Naive thymus-derived CD4-positive, alpha-beta T cell (primary cell): ENCODE measurements around the gene CARD14. TPM values are rescaled to one million over a fixed set of nuclear protein-coding genes. Genes with fewer than 3 reads are reported as not detected.

ENCODE experiments used
- ATAC-seq: fragments of 150-1000 bp; cut with Tn5 transposase; 2 replicates; pipeline ENCODE4 v1.10.0; 2021; ENCODE audit warnings: mild to moderate bottlenecking, moderate library complexity
- CTCF ChIA-PET: fragments of 350-600 bp; sonication (Branson Sonifier 250); formaldehyde crosslinking; loops from one replicate; lab custom pipeline; 2021; ENCODE audit warnings: antibody characterized with exemption; lab: Charles Lee
- POLR2A ChIA-PET: fragments of 350-600 bp; sonication (Branson Sonifier 250); formaldehyde crosslinking; loops from one replicate; lab custom pipeline; 2021; ENCODE audit warnings: antibody characterized with exemption, inconsistent platforms; lab: Charles Lee
- DNase-seq, 9 donors: peaks; one replicate each; pipeline versions ENCODE4 v3.0.0 to v3.0.0-alpha.2; 2020 to 2022; ENCODE audit warnings: mixed read lengths in 1 of 9
- H3K27ac ChIP-seq: one replicate; pipeline ENCODE4 v1.7.0; 2013; ENCODE audit warnings: mild to moderate bottlenecking, low read depth, low read length, moderate library complexity
- H3K27me3 ChIP-seq, 2 donors: one replicate each; pipeline ENCODE4 v1.7.0; 2013; ENCODE audit warnings: low read length in 2 of 2, mild to moderate bottlenecking in 2 of 2, moderate library complexity in 2 of 2; ENCODE audit not compliant: control insufficient read depth in 2 of 2, insufficient read depth in 2 of 2
- H3K36me3 ChIP-seq, 3 experiments: 1 replicate in 2 of 3; 2 replicates in 1 of 3; pipeline ENCODE4 v1.7.0; 2013; ENCODE audit warnings: low read length in 3 of 3, mild to moderate bottlenecking in 3 of 3, moderate library complexity in 1 of 3; ENCODE audit not compliant: insufficient read depth in 3 of 3, control insufficient read depth in 2 of 3
- H3K4me1 ChIP-seq, 2 donors: one replicate each; pipeline ENCODE4 v1.7.0; 2013; ENCODE audit warnings: low read length in 2 of 2, mild to moderate bottlenecking in 2 of 2, moderate library complexity in 1 of 2; ENCODE audit not compliant: control insufficient read depth in 2 of 2, insufficient read depth in 2 of 2
- H3K4me3 ChIP-seq: 2 replicates; pipeline ENCODE4 v1.7.0; 2013; ENCODE audit warnings: mild to moderate bottlenecking, low read length
- H3K9me3 ChIP-seq, 3 experiments: 1 replicate in 2 of 3; 2 replicates in 1 of 3; pipeline ENCODE4 v1.7.0; 2013; ENCODE audit warnings: low read length in 3 of 3; ENCODE audit not compliant: control insufficient read depth in 2 of 3
- H3K27ac Mint-ChIP-seq, 9 donors: one replicate each; pipeline ENCODE4 v1.8.0; 2020 to 2022; ENCODE audit warnings: mixed read lengths in 9 of 9, mild to moderate bottlenecking in 8 of 9, moderate library complexity in 5 of 9, inconsistent platforms in 2 of 9
- H3K27me3 Mint-ChIP-seq, 5 donors: one replicate each; pipeline ENCODE4 v1.8.0; 2021 to 2022; ENCODE audit warnings: mixed read lengths in 5 of 5, mild to moderate bottlenecking in 1 of 5
- H3K36me3 Mint-ChIP-seq, 5 donors: one replicate each; pipeline ENCODE4 v1.8.0; 2020 to 2022; ENCODE audit warnings: mixed read lengths in 5 of 5, mild to moderate bottlenecking in 3 of 5, inconsistent platforms in 1 of 5
- H3K4me1 Mint-ChIP-seq, 7 donors: one replicate each; pipeline ENCODE4 v1.8.0; 2020 to 2022; ENCODE audit warnings: mixed read lengths in 7 of 7, mild to moderate bottlenecking in 3 of 7, inconsistent platforms in 1 of 7
- H3K4me3 Mint-ChIP-seq, 10 donors: one replicate each; pipeline ENCODE4 v1.8.0; 2020 to 2022; ENCODE audit warnings: mild to moderate bottlenecking in 10 of 10, mixed read lengths in 10 of 10, moderate library complexity in 6 of 10, inconsistent platforms in 2 of 10
- H3K9me3 Mint-ChIP-seq, 11 donors: one replicate each; pipeline ENCODE4 v1.8.0; 2020 to 2022; ENCODE audit warnings: mixed read lengths in 11 of 11, mild to moderate bottlenecking in 4 of 11, inconsistent platforms in 1 of 11, moderate library complexity in 1 of 11
- intact Hi-C, 2 donors: fragments of 100-400 bp; cut with micrococcal nuclease; formaldehyde crosslinking; loops; one replicate each; pipeline ENCODE4 v1.15.1; 2023
- polyA plus RNA-seq, 2 donors: library from polyadenylated mRNA; unstranded; fragments of 300-500 nt; fragmentation: Illumina TruSeq; gene quantifications; one replicate each; pipeline ENCODE4 v1.2.3, GENCODE V29; 2021
- total RNA-seq, 6 experiments: library from RNA in 5 of 6; stranded (reverse) in 5 of 6; gene quantifications; 1 replicate in 5 of 6; 2 replicates in 1 of 6; pipeline ENCODE4 v1.2.3 and lab custom pipeline; 2021 to 2026

Gene CARD14
- total and polyA plus RNA-seq, 7 experiments from 2014 or later: 0.24 to 0.57 (median 0.30) TPM; not detected in 4

- H3K4me3 ChIP-seq: no peak overlapping the region
- H3K27ac Mint-ChIP-seq: no peak overlapping the region
- H3K4me3 Mint-ChIP-seq: no peak overlapping the region
- ChIA-PET CTCF (no interaction called here), POLR2A (interaction anchor here (0.5 kb wide), 1 partner anchor 980 kb away, joined by 3 read pairs; no protein-coding TSS in a partner anchor)
- H3K36me3 Mint-ChIP-seq: peaks cover 14 to 62% (median 33%) of the 10 kb centered on the region in 5 donors
- peaks cover 0 to 3% of the 10 kb centered on the region in 2 donors for H3K4me1 ChIP-seq
- intact Hi-C loops: no loop called here
- peaks cover 57 to 99% (median 65%) of the 10 kb centered on the region in 3 experiments for H3K36me3 ChIP-seq
- H3K27me3 ChIP-seq: no peaks in the 10 kb centered on the region
- H3K9me3 Mint-ChIP-seq: no peaks in the 10 kb centered on the region
- H3K9me3 ChIP-seq: no peaks in the 10 kb centered on the region
- H3K27me3 Mint-ChIP-seq: no peaks in the 10 kb centered on the region
- peaks cover 0 to 12% (median 0%) of the 10 kb centered on the region in 7 donors for H3K4me1 Mint-ChIP-seq
- no peak overlapping the region for H3K27ac ChIP-seq
- DNase-seq: no peak
- no peak for ATAC-seq
Measured at GRCh38 chr17:80138856-80139426, 30.9 kb upstream of the CARD14 start.

GRCh38 chr17:80141463-80142165 is 28.2 kb upstream of the CARD14 start:
- Mint-ChIP-seq H3K27ac (peak overlapping the region in 2 of 9 donors; percentile 23 to 59), H3K36me3 (peaks cover 14 to 46% (median 34%) of the 10 kb centered on the region in 5 donors), H3K4me3 (no peak overlapping the region), H3K9me3 (no peaks in the 10 kb centered on the region), H3K27me3 (no peaks in the 10 kb centered on the region), H3K4me1 (peaks cover 10 to 31% (median 21%) of the 10 kb centered on the region in 7 donors)
- peaks cover 14 to 18% of the 10 kb centered on the region in 2 donors for H3K4me1 ChIP-seq
- H3K36me3 ChIP-seq: peaks cover 56 to 76% (median 57%) of the 10 kb centered on the region in 3 experiments
- no peak overlapping the region for H3K4me3 ChIP-seq
- intact Hi-C loops: loop anchor here in 1 of 2 donors (10.0 kb wide), 1 partner anchor 1083 kb away; the partner anchor contains the start of gene CEP131
- H3K27ac ChIP-seq: no peak overlapping the region
- H3K27me3 ChIP-seq: no peaks in the 10 kb centered on the region
- POLR2A ChIA-PET: interaction anchor here (0.7 to 1.5 kb wide), 2 partner anchors 14 to 1323 kb away, joined by 3 to 5 read pairs; no protein-coding TSS in a partner anchor
- DNase-seq: no peak
- ATAC-seq: no peak
- H3K9me3 ChIP-seq: no peaks in the 10 kb centered on the region
- CTCF ChIA-PET: interaction anchor here (0.6 kb wide), 1 partner anchor 144 kb away, joined by 3 read pairs; no protein-coding TSS in a partner anchor

- H3K27ac ChIP-seq: no peak overlapping the region
- Mint-ChIP-seq H3K36me3 (peaks cover 14 to 33% (median 24%) of the 10 kb centered on the region in 5 donors), H3K27ac (no peak overlapping the region), H3K4me1 (peaks cover 10 to 35% (median 30%) of the 10 kb centered on the region in 7 donors), H3K27me3 (no peaks in the 10 kb centered on the region), H3K4me3 (no peak overlapping the region), H3K9me3 (peaks cover 0 to 3% (median 0%) of the 10 kb centered on the region in 11 donors)
- no peak for ATAC-seq
- H3K36me3 ChIP-seq: peaks cover 45 to 63% (median 46%) of the 10 kb centered on the region in 3 experiments
- CTCF ChIA-PET: no interaction called here
- intact Hi-C loops: loop anchor here in 1 of 2 donors (10.0 kb wide), 1 partner anchor 1082 kb away; the partner anchor contains the start of gene CEP131
- no peak for DNase-seq
- H3K27me3 ChIP-seq: no peaks in the 10 kb centered on the region
- H3K9me3 ChIP-seq: no peaks in the 10 kb centered on the region
- peaks cover 15 to 18% of the 10 kb centered on the region in 2 donors for H3K4me1 ChIP-seq
- POLR2A ChIA-PET: interaction anchor here (0.6 kb wide), 1 partner anchor 68 kb away, joined by 3 read pairs; no protein-coding TSS in a partner anchor
- H3K4me3 ChIP-seq: no peak overlapping the region
Measured at GRCh38 chr17:80142929-80143328, 26.9 kb upstream of the CARD14 start.

GRCh38 chr17:80145076-80146075 is 24.5 kb upstream of the CARD14 start:
- Histone ChIP-seq H3K36me3 (peaks cover 22 to 39% (median 24%) of the 10 kb centered on the region in 3 experiments), H3K27ac (peak overlapping the region; percentile 91), H3K27me3 (no peaks in the 10 kb centered on the region), H3K4me3 (peak overlapping the region; percentile 64), H3K9me3 (no peaks in the 10 kb centered on the region), H3K4me1 (peaks cover 19 to 21% of the 10 kb centered on the region in 2 donors)
- ChIA-PET POLR2A (interaction anchor here (0.6 to 3.1 kb wide), 10 partner anchors 9 to 217 kb away, joined by 3 to 21 read pairs (median 3); partner anchors contain the start of genes GAA and SGSH), CTCF (interaction anchor here (0.8 to 2.7 kb wide), 5 partner anchors 13 to 137 kb away, joined by 3 to 6 read pairs (median 4); partner anchors contain the start of gene GAA)
- Mint-ChIP-seq H3K4me3 (peak overlapping the region; percentile 81 to 98 (median 90)), H3K36me3 (peaks cover 0 to 17% (median 9%) of the 10 kb centered on the region in 5 donors), H3K27me3 (no peaks in the 10 kb centered on the region), H3K9me3 (peaks cover 0 to 5% (median 0%) of the 10 kb centered on the region in 11 donors), H3K4me1 (peaks cover 15 to 47% (median 41%) of the 10 kb centered on the region in 7 donors), H3K27ac (peak overlapping the region; percentile 3 to 95 (median 81))
- DNase-seq (peak in 1 of 9 donors; percentile 7), ATAC-seq (no peak)
- intact Hi-C loops: loop anchor here (2.0 to 10.0 kb wide), 5 partner anchors 107 to 1079 kb away; partner anchors contain the start of genes CBX4 (in 1 of the 2), CCDC40 (in 1 of the 2), CEP131 (in 1 of the 2) and TBC1D16 (in 1 of the 2)

GRCh38 chr17:80146121-80147034 is 23.5 kb upstream of the CARD14 start:
- Mint-ChIP-seq H3K4me3 (peak overlapping the region; percentile 81 to 100 (median 98)), H3K27ac (peak overlapping the region; percentile 68 to 100 (median 97)), H3K4me1 (peaks cover 15 to 53% (median 45%) of the 10 kb centered on the region in 7 donors), H3K36me3 (peaks cover 0 to 13% (median 5%) of the 10 kb centered on the region in 5 donors), H3K27me3 (no peaks in the 10 kb centered on the region), H3K9me3 (peaks cover 0 to 5% (median 0%) of the 10 kb centered on the region in 11 donors)
- peak overlapping the region; percentile 91 for H3K27ac ChIP-seq
- ChIA-PET CTCF (interaction anchor here (0.8 to 2.7 kb wide), 5 partner anchors 12 to 138 kb away, joined by 3 to 6 read pairs (median 4); partner anchors contain the start of gene GAA), POLR2A (interaction anchor here (0.6 to 3.1 kb wide), 7 partner anchors 8 to 119 kb away, joined by 3 to 21 read pairs (median 3); partner anchors contain the start of genes GAA and SGSH)
- peaks cover 19 to 21% of the 10 kb centered on the region in 2 donors for H3K4me1 ChIP-seq
- intact Hi-C loops: loop anchor here (1.0 to 10.0 kb wide), 11 partner anchors 45 to 1078 kb away; partner anchors contain the start of genes ENDOV (in 2 of the 2), GAA (in 2 of the 2), CBX4 (in 1 of the 2) and CCDC40 (in 1 of the 2)
- no peaks in the 10 kb centered on the region for H3K27me3 ChIP-seq
- ATAC-seq (no peak), DNase-seq (peak in 8 of 9 donors; percentile 2 to 27 (median 20))
- H3K9me3 ChIP-seq: no peaks in the 10 kb centered on the region
- peak overlapping the region; percentile 64 for H3K4me3 ChIP-seq
- H3K36me3 ChIP-seq: peaks cover 15 to 29% (median 18%) of the 10 kb centered on the region in 3 experiments
